Measurements from ENCODE around the gene CACNA1C.

CACNA1C gene

GRCh38 chr12:2302711-2303580, 250.2 kb downstream of the CACNA1C start:
- no peak for DNase-seq

GRCh38 chr12:2304223-2304622, 251.4 kb downstream of the CACNA1C start:
- DNase-seq, result no peak

- DNase-seq, result no peak
Measured at GRCh38 chr12:2306012-2306411, 253.2 kb downstream of the CACNA1C start.

- DNase-seq, result no peak
Measured at GRCh38 chr12:2306735-2307134, 253.9 kb downstream of the CACNA1C start.

- DNase-seq, result no peak
Measured at GRCh38 chr12:2307550-2307949, 254.8 kb downstream of the CACNA1C start.

GRCh38 chr12:2309647-2310046, 256.9 kb downstream of the CACNA1C start:
- no peak for DNase-seq

- no peak for DNase-seq
Measured at GRCh38 chr12:2311020-2311778, 258.4 kb downstream of the CACNA1C start.

GRCh38 chr12:2312175-2312574, 259.4 kb downstream of the CACNA1C start:
- no peak for DNase-seq

GRCh38 chr12:2312770-2313169, 260.0 kb downstream of the CACNA1C start:
- DNase-seq, result no peak

GRCh38 chr12:2314492-2314891, 261.7 kb downstream of the CACNA1C start:
- DNase-seq, result no peak

GRCh38 chr12:2317772-2318171, 265.0 kb downstream of the CACNA1C start:
- DNase-seq, result no peak

- no peak for DNase-seq
Measured at GRCh38 chr12:2318286-2318685, 265.5 kb downstream of the CACNA1C start.

GRCh38 chr12:2319136-2319535, 266.3 kb downstream of the CACNA1C start:
- no peak for DNase-seq

GRCh38 chr12:2319737-2320506, 267.1 kb downstream of the CACNA1C start:
- no peak for DNase-seq

GRCh38 chr12:2320841-2321240, 268.1 kb downstream of the CACNA1C start:
- DNase-seq, result no peak

- DNase-seq, result peak; percentile 98
Measured at GRCh38 chr12:2322554-2323120, 269.9 kb downstream of the CACNA1C start.

- DNase-seq, result no peak
Measured at GRCh38 chr12:2323532-2324255, 270.9 kb downstream of the CACNA1C start.

GRCh38 chr12:2324387-2324786, 271.6 kb downstream of the CACNA1C start:
- DNase-seq, result peak; percentile 95

- DNase-seq, result peak; percentile 12
Measured at GRCh38 chr12:2325519-2325918, 272.7 kb downstream of the CACNA1C start.

GRCh38 chr12:2326470-2326869, 273.7 kb downstream of the CACNA1C start:
- DNase-seq, result no peak

GRCh38 chr12:2328661-2329060, 275.9 kb downstream of the CACNA1C start:
- DNase-seq, result no peak

GRCh38 chr12:2329661-2330210, 276.9 kb downstream of the CACNA1C start:
- no peak for DNase-seq

Measured in DMS79 (cell line).